DOHH2 (cell line): Measurements from ENCODE around the gene CRISPLD2.

Experiments
- EZH2phosphoT487 ChIP-seq: fragments of 200-600 bp; sonication (generic); IDR thresholded peaks from 2 replicates; pipeline ENCODE4 v1.6.1; 2017; ENCODE audit warnings: borderline replicate concordance, mild to moderate bottlenecking, antibody characterized with exemption, low read length, moderate library complexity, mixed read lengths
- TF ChIP-seq, protein P1 (sequence below): fragments of 200-600 bp; sonication (generic); IDR thresholded peaks from one replicate; pipeline ENCODE4 v1.5.1; 2014; ENCODE audit warnings: antibody characterized with exemption, mild to moderate bottlenecking, low read depth, low read length; ENCODE audit not compliant: poor library complexity, severe bottlenecking

DNA sequence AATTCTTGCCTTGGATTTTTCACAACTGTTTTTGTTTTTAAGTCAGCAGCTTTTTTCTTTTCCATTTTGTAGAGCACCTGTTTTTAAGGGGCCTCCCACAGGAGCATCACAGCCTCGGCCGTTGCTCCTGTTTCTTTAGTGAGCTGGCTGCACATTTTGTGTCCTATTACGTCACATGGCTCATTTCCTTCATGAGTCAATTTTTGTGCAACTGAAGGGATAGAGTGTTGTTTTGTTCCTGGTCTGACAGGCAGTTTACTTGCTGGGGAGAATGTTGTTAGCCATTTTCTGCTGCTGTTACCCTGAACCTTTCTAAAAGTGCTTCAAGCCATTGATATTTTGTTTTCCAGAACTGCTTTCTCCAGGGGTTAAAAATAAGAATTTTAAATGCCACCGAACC, 45.0 kb upstream of the CRISPLD2 start:
- TF ChIP-seq, protein P1, sequence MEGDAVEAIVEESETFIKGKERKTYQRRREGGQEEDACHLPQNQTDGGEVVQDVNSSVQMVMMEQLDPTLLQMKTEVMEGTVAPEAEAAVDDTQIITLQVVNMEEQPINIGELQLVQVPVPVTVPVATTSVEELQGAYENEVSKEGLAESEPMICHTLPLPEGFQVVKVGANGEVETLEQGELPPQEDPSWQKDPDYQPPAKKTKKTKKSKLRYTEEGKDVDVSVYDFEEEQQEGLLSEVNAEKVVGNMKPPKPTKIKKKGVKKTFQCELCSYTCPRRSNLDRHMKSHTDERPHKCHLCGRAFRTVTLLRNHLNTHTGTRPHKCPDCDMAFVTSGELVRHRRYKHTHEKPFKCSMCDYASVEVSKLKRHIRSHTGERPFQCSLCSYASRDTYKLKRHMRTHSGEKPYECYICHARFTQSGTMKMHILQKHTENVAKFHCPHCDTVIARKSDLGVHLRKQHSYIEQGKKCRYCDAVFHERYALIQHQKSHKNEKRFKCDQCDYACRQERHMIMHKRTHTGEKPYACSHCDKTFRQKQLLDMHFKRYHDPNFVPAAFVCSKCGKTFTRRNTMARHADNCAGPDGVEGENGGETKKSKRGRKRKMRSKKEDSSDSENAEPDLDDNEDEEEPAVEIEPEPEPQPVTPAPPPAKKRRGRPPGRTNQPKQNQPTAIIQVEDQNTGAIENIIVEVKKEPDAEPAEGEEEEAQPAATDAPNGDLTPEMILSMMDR = no peak
- no peak for TF ChIP-seq EZH2phosphoT487
